Stromal cell of bone marrow (primary cell): ENCODE results near the gene CELSR2.
A peak's percentile ranks its signal among the peaks of the same experiment; 100 is the strongest.

Experiments
- DNase-seq: peaks from one replicate; pipeline ENCODE4 v3.0.0-alpha.2; 2012; ENCODE audit warnings: low read depth

The CELSR2 gene

DNA sequence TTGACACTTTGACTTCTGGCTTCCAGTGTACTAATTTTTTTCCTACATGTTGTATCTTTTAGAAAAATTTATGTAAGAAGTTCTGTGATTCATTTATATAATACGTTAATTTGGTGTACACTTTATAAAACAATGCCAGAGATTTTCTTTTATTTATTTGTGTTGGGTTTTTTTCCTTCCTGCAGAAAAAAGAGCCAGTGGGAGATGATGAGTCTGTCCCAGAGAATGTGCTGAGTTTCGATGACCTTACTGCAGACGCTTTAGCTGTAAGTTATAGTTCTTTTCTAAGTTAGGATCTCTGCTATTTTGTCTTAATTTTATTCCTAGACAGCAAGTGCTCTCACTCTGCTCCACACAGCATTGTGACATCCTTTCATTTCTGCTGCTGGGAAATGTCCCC lies 21.2 kb upstream of the CELSR2 start:
- no peak for DNase-seq

GRCh38 chr1:109229531-109230127 lies 19.7 kb upstream of the CELSR2 start:
- DNase-seq, result no peak

DNA sequence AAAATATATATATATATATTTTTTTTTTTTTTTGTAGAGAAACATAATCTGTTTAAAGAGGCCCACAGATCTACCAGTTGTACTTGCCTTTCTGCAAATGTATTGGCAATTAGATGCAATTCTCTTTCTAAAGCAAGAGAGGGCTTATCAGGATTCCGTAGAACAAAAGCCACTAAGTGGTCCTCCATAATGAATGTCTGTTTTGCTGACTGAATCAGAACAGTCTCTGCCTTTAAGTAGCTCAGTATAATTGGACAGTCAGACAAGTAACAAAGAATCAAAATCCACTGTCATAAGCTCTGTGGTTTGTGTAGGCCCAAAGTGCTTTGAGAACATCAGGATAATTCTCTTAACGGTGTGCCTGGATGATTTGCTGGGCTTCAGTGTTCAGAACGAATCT lies 18.3 kb upstream of the CELSR2 start:
- DNase-seq, result no peak

DNA sequence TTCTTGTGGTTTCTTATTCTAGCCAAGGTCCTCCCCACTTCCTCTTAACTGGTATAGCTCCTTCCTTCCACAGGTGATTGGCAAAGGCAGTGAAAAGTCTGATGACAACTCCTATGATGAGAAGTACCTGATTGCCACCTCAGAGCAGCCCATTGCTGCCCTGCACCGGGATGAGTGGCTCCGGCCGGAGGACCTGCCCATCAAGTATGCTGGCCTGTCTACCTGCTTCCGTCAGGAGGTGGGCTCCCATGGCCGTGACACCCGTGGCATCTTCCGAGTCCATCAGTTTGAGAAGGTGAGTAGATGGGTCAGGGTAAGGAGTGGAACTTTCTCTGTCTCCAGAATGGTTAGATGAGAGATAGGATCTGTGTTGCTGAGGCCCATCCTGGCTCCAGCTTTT lies 14.2 kb upstream of the CELSR2 start:
- no peak for DNase-seq

DNA sequence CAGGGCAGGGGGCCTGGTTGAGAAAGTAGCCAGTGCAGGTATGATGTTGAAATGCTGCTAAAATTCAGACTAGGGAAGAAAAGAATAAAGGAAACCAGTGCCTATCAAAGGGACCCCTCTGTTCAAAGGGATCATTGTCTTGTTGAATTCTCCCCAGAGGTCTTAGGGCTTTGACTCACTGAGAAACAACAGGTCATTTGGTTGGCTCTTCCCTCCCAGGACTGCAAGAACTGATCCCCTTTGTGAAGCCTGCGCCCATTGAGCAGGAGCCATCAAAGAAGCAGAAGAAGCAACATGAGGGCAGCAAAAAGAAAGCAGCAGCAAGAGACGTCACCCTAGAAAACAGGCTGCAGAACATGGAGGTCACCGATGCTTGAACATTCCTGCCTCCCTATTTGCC lies 11.8 kb upstream of the CELSR2 start:
- DNase-seq, result no peak

DNA sequence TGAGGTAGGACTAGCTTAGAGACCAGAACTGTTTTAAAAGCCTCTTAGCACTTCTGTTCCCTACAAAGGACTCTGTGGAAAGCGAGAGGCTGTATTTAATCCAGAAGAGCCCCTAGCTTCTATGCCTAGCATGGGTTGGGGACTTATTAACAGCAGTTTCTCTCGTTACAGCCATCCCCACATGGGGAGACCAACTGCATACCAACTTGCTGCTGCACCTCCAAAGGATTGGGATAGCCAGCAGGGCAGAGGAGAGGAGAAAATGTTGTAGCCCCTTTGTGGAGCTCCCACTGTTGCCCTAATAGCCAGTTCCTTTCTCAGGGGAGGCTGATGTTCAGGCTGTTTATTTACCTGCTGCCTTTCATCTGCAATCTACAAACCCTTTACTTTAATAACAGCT lies 11.0 kb upstream of the CELSR2 start:
- DNase-seq, result no peak

DNA sequence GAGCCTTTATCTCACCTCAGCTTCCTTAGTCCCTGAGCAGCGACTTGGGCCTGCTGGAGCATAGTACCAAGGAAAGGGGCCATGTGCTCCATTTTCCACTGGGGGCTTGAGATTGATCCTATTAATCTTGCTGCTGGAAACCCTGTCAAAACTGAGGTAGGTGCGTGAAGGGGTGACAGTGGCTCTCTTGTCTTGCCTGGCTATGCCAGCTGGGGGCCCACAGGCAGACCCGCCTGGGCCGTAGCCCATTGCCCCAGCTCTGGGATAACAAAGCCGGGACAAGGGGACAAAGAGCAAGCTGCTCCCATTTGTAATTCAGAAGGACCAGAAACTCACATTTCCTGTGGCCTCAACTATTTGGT lies 10.3 kb upstream of the CELSR2 start:
- DNase-seq, result no peak

DNA sequence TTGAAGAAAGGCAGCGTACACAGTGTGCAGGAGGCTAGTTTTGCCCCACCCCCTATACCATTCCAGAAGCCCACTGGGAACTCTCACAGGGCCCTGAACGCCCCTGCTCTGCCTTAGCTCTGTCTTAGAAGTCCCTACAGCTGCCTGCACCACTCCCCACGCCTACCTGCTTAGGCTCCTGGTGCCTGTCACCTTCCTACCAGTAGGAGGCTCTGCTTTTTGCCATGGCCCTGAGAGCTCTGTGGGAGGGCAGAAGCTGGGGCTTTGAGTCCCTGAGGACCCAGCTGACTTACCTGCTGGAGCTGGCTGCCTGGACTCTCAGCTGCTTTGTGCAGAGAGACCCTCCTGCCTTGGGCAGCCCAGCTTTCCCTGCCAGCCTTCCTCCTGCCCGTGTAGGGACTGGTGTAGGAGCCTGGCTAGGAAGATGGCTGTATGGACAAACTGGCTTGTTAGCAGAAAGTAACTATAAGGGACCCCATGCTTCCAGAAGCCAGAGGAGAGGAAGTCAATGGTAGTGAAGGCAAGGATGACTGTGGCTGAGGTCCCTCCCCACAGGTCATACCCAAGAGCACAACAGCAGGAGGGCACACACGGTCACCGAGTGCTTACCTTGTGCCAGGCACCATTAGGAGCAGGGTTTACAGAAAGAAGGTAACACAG lies 9.8 kb upstream of the CELSR2 start:
- DNase-seq, result no peak

GRCh38 chr1:109240158-109241152 lies 8.9 kb upstream of the CELSR2 start:
- peak; percentile 36 for DNase-seq

DNA sequence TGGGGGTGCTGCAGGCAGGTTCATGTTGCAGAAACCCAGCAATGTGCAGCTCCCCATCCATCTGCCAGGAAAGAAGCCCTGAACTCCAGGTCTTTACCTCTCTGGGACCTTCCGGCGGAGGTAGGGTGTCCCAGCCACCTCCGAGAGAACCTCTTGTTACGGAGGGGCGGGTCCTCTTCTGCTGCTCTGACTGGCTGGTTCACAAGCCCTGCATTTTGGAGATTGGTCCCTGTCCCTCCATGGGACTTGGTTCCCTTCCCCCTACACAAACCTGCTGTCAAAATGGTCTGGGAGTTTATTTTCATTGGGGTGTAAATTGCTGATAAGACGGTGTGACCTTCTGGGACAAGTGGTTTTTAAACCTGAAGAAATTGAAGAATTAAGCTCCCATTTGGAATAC lies 8.0 kb upstream of the CELSR2 start:
- no peak for DNase-seq

DNA sequence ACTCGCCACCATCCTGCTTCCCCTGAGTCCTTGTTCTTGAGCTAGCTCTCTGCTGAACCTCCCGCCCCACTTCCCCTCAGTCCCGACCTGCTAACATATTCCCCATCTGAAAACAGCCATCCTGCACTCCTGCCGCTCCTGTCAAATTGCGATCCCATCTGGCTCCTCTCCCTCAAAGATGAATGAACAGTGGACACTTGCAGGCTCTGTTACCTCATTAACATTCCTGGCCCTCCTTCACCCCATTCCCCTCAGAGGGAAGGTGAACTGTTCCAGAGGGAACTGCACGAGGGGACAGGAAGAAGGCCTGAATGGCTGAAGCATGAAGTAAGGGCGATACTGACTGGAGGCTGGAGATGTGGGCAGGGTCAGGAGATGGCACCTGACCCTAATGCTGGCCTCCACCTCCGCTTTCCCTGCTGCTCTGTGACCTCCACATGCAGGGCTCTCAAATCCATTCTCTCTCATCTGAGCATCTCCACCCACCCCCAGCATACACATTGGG lies 7.4 kb upstream of the CELSR2 start:
- DNase-seq, result no peak

- DNase-seq, result no peak
These were observed 7.0 kb upstream of the CELSR2 start for GRCh38 chr1:109242387-109242786.

DNA sequence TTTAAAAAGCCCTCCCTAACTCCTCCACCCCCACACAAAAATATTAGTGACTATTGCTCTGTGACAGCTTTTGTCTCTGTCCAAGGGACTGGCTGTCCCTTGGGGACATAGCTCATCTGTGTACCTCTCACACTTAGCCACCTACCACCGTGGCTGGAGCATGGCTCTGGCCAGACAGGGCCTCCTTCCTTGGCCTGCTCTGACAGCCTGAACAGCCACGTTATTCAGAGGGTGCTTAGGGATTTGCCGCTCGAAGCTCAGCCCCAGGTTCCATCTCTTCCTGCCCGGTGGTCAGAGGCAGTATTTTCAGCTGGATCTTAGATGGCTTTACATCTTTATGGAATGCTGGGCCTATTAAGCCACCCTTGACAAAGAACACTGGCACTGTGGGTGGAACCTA lies 6.1 kb upstream of the CELSR2 start:
- DNase-seq, result no peak

DNA sequence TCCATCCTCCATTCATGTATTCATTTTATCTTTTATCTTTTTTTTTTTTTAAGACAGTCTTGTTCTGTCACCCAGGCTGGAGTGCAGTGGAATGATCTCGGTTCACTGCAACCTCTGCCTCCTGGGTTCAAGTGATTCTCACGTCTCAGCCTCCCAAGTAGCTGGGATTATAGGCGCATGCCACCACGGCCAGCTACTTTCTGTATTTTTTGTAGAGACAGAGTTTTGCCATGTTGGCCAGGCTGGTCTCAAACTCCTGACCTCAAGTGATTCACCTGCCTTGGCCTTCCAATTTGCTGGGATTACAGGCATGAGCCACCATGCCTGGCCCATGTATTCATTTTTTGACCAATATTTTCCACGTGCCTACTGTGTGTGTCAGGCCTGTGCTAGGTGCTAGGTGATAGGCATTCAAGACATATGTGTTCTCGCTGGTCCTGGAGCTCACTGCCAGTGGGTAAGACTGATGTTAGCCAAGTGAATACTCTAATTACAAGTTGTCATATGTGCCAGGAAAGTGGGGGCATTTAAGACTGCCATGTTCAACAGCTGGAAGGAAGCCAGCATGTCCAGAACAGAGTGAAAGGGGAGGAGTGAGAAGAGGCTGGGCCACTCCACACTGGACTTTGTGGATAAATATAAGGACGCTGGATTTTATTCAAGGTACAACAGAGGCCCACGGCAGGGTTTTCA lies 5.3 kb upstream of the CELSR2 start:
- DNase-seq, result no peak

- DNase-seq, result no peak
These were observed 3.2 kb upstream of the CELSR2 start for GRCh38 chr1:109246141-109246551.

GRCh38 chr1:109247401-109248365 lies 1.7 kb upstream of the CELSR2 start:
- DNase-seq, result no peak

DNA sequence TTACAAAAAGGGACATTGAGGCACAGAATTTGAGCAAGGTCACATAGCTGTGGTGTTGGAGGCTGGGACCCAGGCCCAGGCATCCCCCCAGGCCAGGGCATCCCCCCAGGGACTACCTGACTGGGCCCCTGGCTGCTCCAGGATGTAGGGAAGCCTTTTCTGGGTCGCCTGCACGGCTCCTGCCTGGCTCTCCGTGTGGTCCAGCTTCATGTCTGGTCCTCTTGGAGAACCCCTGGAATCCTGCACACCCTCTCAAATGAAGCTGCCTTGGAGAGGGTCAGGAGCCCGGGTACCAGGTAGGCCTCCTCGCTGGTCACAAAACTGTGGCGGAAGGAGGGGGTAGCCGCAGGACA lies 919 bp upstream of the CELSR2 start:
- DNase-seq, result no peak

DNA sequence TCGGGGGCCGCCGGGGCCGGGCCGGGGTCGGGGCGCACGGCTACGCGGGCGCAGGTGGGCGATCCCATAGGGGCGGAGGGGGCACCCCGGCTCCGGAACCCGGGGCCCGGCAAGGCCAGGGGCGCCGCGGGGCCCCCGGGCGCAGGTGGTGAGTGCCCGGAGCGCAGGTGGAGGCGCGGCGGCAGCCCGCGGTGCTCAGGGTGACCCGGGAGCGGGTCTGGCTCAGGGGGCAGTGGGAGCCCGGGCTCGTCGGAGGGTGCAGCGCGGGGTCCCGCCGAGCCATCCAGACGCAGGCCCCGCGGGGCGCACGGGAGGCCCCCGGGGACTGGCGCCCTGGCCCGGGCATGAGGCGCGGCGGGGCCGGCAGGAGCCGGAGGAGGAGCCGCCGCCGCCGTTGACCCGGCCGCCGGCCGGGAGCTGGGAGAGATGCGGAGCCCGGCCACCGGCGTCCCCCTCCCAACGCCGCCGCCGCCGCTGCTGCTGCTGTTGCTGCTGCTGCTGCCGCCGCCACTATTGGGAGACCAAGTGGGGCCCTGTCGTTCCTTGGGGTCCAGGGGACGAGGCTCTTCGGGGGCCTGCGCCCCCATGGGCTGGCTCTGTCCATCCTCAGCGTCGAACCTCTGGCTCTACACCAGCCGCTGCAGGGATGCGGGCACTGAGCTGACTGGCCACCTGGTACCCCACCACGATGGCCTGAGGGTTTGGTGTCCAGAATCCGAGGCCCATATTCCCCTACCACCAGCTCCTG lies 489 bp downstream of the CELSR2 start:
- DNase-seq, result no peak

- no peak for DNase-seq
These were observed 1.3 kb downstream of the CELSR2 start for GRCh38 chr1:109250454-109251276.
